ENCODE measurements around the gene EXOC4.

DNA sequence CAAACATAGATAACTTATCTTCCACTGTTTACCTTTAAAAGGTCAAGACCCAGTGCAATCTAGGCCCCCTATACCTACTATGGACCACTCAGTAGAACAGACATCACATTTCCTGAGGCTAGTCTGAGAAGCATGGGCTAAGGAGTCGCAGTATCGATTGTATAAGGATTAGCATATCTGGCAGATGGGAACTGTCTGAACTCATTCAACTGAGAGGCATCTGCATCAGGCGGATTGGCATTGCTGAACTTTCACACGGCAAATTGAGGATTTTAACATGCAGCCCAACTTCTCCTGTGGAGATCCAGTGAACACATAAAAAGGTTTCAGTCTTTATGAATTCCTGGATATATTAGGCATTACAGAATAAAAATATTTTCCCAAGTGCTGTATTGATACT lies 785.1 kb downstream of the EXOC4 start:
- TF ChIP-seq CTCF (IDR thresholded peaks at IDR 0.05; ENCODE audit: low read depth, low read length, poor library complexity, severe bottlenecking) (no peak), EZH2phosphoT487 (IDR thresholded peaks at IDR 0.05; ENCODE audit: borderline replicate concordance, low read length) (no peak)

All from DOHH2 (cell line).